Mesenchymal stem cell (in vitro differentiated cells and primary cell): ENCODE data around the gene FOXE3.
"Not testable (repeated sequence)": the region's sequence is repeated elsewhere in the genome, so short reads cannot be mapped to it uniquely, and the experiment has no call there.

Experiments used
- DNase-seq: peaks from one replicate; pipeline ENCODE4 v3.0.0-alpha.2; 2013
- H2AFZ ChIP-seq: one replicate; pipeline ENCODE4 v1.6.1; 2013; ENCODE audit warnings: low read depth, mild to moderate bottlenecking, control low read depth, inconsistent platforms, low read length, moderate library complexity
- H2AK5ac ChIP-seq: 2 replicates; pipeline ENCODE4 v1.6.1; 2013; ENCODE audit warnings: low read length, moderate library complexity, mild to moderate bottlenecking, inconsistent platforms; ENCODE audit not compliant: severe bottlenecking
- H2BK120ac ChIP-seq: one replicate; pipeline ENCODE4 v1.6.1; 2013; ENCODE audit warnings: low read depth, mild to moderate bottlenecking, inconsistent platforms, low read length, moderate library complexity
- H2BK12ac ChIP-seq, 2 experiments: one replicate each; pipeline ENCODE4 v1.6.1; 2013; ENCODE audit warnings: inconsistent platforms in 2 of 2, low read length in 2 of 2, mild to moderate bottlenecking in 2 of 2, moderate library complexity in 2 of 2, control low read depth in 1 of 2
- H2BK15ac ChIP-seq: one replicate; pipeline ENCODE4 v1.6.1; 2013; ENCODE audit warnings: mild to moderate bottlenecking, low read depth, inconsistent platforms; ENCODE audit not compliant: poor library complexity, severe bottlenecking
- H2BK5ac ChIP-seq: 2 replicates; pipeline ENCODE4 v1.6.1; 2013; ENCODE audit warnings: low read depth, mild to moderate bottlenecking, low read length, control low read depth, inconsistent platforms; ENCODE audit not compliant: poor library complexity, severe bottlenecking
- H3K14ac ChIP-seq, 2 experiments: one replicate each; pipeline ENCODE4 v1.6.1; 2013; ENCODE audit warnings: inconsistent platforms in 2 of 2, low read length in 2 of 2, control low read depth in 1 of 2, mild to moderate bottlenecking in 1 of 2, moderate library complexity in 1 of 2
- H3K18ac ChIP-seq, 2 experiments: one replicate each; pipeline ENCODE4 v1.6.1; 2013; ENCODE audit warnings: inconsistent platforms in 2 of 2, low read length in 2 of 2, control low read depth in 1 of 2, low read depth in 1 of 2, mild to moderate bottlenecking in 1 of 2
- H3K23ac ChIP-seq, 2 experiments: one replicate each; pipeline ENCODE4 v1.6.1; 2013; ENCODE audit warnings: inconsistent platforms in 2 of 2, low read length in 2 of 2, mild to moderate bottlenecking in 2 of 2, moderate library complexity in 2 of 2, control low read depth in 1 of 2
- H3K27ac ChIP-seq: 2 replicates; pipeline ENCODE4 v1.5.1; 2013; ENCODE audit warnings: mild to moderate bottlenecking, moderate library complexity, low read length, control low read depth, inconsistent platforms; ENCODE audit not compliant: poor library complexity, severe bottlenecking
- H3K27me3 ChIP-seq, 2 experiments: 2 replicates each; pipeline versions ENCODE4 v1.6.1 to v1.7.0; 2013; ENCODE audit warnings: low read length in 2 of 2, mild to moderate bottlenecking in 2 of 2, moderate library complexity in 2 of 2, control low read depth in 1 of 2, inconsistent platforms in 1 of 2; ENCODE audit not compliant: control insufficient read depth in 1 of 2, insufficient read depth in 1 of 2
- H3K36me3 ChIP-seq, 2 experiments: 2 replicates each; pipeline versions ENCODE4 v1.6.1 to v1.7.0; 2013; ENCODE audit warnings: low read length in 2 of 2, control low read depth in 1 of 2, inconsistent platforms in 1 of 2, low read depth in 1 of 2, mild to moderate bottlenecking in 1 of 2; ENCODE audit not compliant: insufficient read depth in 2 of 2, control insufficient read depth in 1 of 2
- H3K4ac ChIP-seq, 2 experiments: one replicate each; pipeline ENCODE4 v1.6.1; 2013; ENCODE audit warnings: inconsistent platforms in 2 of 2, low read length in 2 of 2, mild to moderate bottlenecking in 2 of 2, moderate library complexity in 2 of 2, control low read depth in 1 of 2, low read depth in 1 of 2
- H3K4me1 ChIP-seq: 2 replicates; pipeline ENCODE4 v1.6.1; 2013; ENCODE audit warnings: low read depth, low read length, control low read depth; ENCODE audit not compliant: control insufficient read depth, insufficient read depth
- H3K4me2 ChIP-seq: 2 replicates; pipeline ENCODE4 v1.6.1; 2013; ENCODE audit warnings: low read length, mild to moderate bottlenecking, inconsistent platforms; ENCODE audit not compliant: poor library complexity, severe bottlenecking
- H3K4me3 ChIP-seq, 2 experiments: 2 replicates each; pipeline versions ENCODE4 v1.5.1 to v1.7.0; 2013; ENCODE audit warnings: low read length in 2 of 2, mild to moderate bottlenecking in 2 of 2, control low read depth in 1 of 2, low read depth in 1 of 2; ENCODE audit not compliant: insufficient read depth in 1 of 2
- H3K79me1 ChIP-seq: replicated peaks from 2 replicates; pipeline ENCODE4 v1.6.1; 2013; ENCODE audit warnings: mild to moderate bottlenecking, control low read depth, low read length, inconsistent platforms; ENCODE audit not compliant: poor library complexity, severe bottlenecking
- H3K9ac ChIP-seq: 2 replicates; pipeline ENCODE4 v1.7.0; 2013; ENCODE audit warnings: mild to moderate bottlenecking, low read length, moderate library complexity
- H3K9me3 ChIP-seq: 2 replicates; pipeline ENCODE4 v1.7.0; 2013; ENCODE audit warnings: mild to moderate bottlenecking, low read length; ENCODE audit not compliant: control insufficient read depth
- H4K8ac ChIP-seq: one replicate; pipeline ENCODE4 v1.6.1; 2013; ENCODE audit warnings: inconsistent platforms, mild to moderate bottlenecking, low read length, moderate library complexity
- H4K91ac ChIP-seq: one replicate; pipeline ENCODE4 v1.6.1; 2013; ENCODE audit warnings: mild to moderate bottlenecking, low read length, inconsistent platforms
- WGBS: methylation state at CpG from one replicate; pipeline ENCODE4 v1.1.7; 2013; ENCODE audit warnings: mixed read lengths; 5-methylcytosine and 5-hydroxymethylcytosine counted together

Gene FOXE3

GRCh38 chr1:47449822-47450552, 33.9 kb downstream of the FOXE3 start:
- H3K9ac ChIP-seq: no peak overlapping the region
- WGBS: 16% methylated on average over 36 of the region's 36 CpGs

DNA sequence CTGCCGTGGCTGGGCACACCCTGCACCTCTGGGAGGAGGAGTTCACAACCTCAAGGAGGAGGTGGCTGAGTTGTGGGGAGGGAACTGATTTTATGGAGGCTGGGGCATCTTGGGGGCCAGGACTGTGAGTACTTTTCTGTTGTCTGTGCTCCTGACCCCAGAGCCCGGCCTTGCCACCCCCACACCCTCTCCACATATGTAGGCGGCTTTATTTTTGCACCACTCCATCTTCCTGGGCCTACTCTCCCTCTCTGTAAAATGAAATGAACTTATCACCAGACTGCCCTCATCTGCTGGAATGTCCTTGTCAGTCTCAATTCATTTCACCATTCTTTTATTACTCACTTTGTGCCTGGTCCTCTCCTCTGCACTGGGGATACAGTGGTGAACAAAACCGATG, 34.5 kb downstream of the FOXE3 start:
- no peak overlapping the region for H2BK120ac ChIP-seq
- H3K4me2 ChIP-seq: no peak overlapping the region
- no peak for DNase-seq
- no peak overlapping the region for H3K9ac ChIP-seq
- WGBS: 48% methylated on average over 4 of the region's 4 CpGs
- no peaks in the 10 kb centered on the region for H3K79me1 ChIP-seq
- H2BK15ac ChIP-seq: no peak overlapping the region
- H3K4me1 ChIP-seq: peaks cover 2% of the 10 kb centered on the region
- no peak overlapping the region for H3K18ac ChIP-seq
- no peak overlapping the region for H4K8ac ChIP-seq
- H3K14ac ChIP-seq: no peak overlapping the region
- no peak overlapping the region for H3K4ac ChIP-seq
- no peak overlapping the region for H3K27ac ChIP-seq
- no peak overlapping the region for H4K91ac ChIP-seq
- H2AFZ ChIP-seq: no peak overlapping the region
- no peak overlapping the region for H2BK5ac ChIP-seq
- H2BK12ac ChIP-seq: no peak overlapping the region
- no peak overlapping the region for H3K4me3 ChIP-seq
- H2AK5ac ChIP-seq: no peak overlapping the region
- H3K36me3 ChIP-seq: no peaks in the 10 kb centered on the region
- H3K27me3 ChIP-seq: peaks cover 76 to 87% of the 10 kb centered on the region in 2 experiments
- H3K9me3 ChIP-seq: no peaks in the 10 kb centered on the region
- no peak overlapping the region for H3K23ac ChIP-seq

More at GRCh38 chr1:47449822-47450552, 33.9 kb downstream of the FOXE3 start:
- Histone ChIP-seq H3K4me2 (no peak overlapping the region), H3K14ac (no peak overlapping the region), H2AFZ (no peak overlapping the region), H3K4ac (no peak overlapping the region), H3K27ac (no peak overlapping the region), H2AK5ac (no peak overlapping the region), H4K8ac (no peak overlapping the region), H2BK5ac (no peak overlapping the region), H3K4me3 (no peak overlapping the region), H3K23ac (no peak overlapping the region), H2BK12ac (no peak overlapping the region), H4K91ac (no peak overlapping the region), H3K27me3 (peaks cover 81 to 90% of the 10 kb centered on the region in 2 experiments), H2BK120ac (no peak overlapping the region), H3K4me1 (peaks cover 4% of the 10 kb centered on the region), H3K9me3 (no peaks in the 10 kb centered on the region), H3K18ac (no peak overlapping the region), H3K36me3 (no peaks in the 10 kb centered on the region), H2BK15ac (no peak overlapping the region), H3K79me1 (no peaks in the 10 kb centered on the region)
- DNase-seq: no peak

DNA sequence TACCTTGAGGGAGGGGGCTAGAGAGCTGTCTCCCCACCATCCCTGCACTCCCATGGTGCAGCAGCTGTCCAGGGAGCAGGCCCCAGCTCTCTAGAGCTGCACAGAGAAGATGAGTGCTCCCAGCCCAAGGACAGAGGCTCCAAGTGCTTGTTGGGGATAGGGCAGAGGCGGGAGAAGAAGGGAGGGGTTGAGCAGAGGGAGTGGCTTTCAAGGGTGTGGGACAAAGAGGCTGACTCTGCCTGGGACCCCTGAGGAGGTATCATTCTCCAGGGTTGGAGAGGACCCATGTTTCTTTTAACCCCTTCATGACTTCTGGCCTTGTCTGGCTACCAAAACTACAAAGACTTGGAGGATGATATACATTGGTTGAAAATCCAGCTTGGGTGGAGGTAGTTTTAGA, 36.3 kb downstream of the FOXE3 start:
- Histone ChIP-seq H3K27me3 (peaks cover 57 to 80% of the 10 kb centered on the region in 2 experiments), H2AK5ac (no peak overlapping the region), H3K79me1 (no peaks in the 10 kb centered on the region), H4K8ac (no peak overlapping the region), H3K18ac (no peak overlapping the region), H2BK12ac (no peak overlapping the region), H3K23ac (peak overlapping the region in 1 of 2 experiments; percentile 84), H3K9me3 (no peaks in the 10 kb centered on the region), H3K14ac (no peak overlapping the region), H3K4me2 (no peak overlapping the region), H3K9ac (no peak overlapping the region), H3K4me1 (peaks cover 2% of the 10 kb centered on the region), H3K4me3 (no peak overlapping the region), H3K27ac (no peak overlapping the region), H2BK120ac (no peak overlapping the region), H3K36me3 (no peaks in the 10 kb centered on the region), H3K4ac (no peak overlapping the region), H2BK15ac (no peak overlapping the region), H2BK5ac (no peak overlapping the region), H4K91ac (no peak overlapping the region), H2AFZ (no peak overlapping the region)
- 0% methylated on average over 1 of the region's 1 CpG for WGBS
- DNase-seq: no peak

DNA sequence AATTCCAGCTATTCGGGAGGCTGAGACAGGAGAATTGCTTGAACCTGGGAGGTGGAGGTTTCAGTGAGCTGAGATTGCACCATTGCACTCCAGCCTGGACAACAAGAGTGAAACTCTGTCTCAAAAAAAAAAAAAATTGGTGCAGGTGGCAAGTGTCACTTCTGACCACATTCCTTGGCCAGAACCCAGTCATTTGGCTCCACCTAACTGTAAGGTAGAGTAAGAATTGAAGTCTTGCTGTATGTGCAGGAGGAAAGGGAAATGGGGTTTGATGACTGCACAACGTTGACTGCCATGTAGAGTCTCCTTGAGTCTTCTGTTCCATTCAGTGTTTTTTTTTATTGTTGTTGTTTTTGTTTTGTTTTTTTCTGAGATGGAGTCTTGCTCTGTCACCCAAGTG, 37.8 kb downstream of the FOXE3 start:
- H3K9ac ChIP-seq, H2AK5ac ChIP-seq, H3K36me3 ChIP-seq, H3K14ac ChIP-seq, H3K18ac ChIP-seq, H2BK15ac ChIP-seq, H3K27ac ChIP-seq, H3K79me1 ChIP-seq, H4K8ac ChIP-seq, H3K23ac ChIP-seq, H2BK120ac ChIP-seq, DNase-seq, H2BK12ac ChIP-seq, H3K4me1 ChIP-seq, H3K9me3 ChIP-seq, H2BK5ac ChIP-seq, H3K4me2 ChIP-seq, H2AFZ ChIP-seq, H4K91ac ChIP-seq, H3K4ac ChIP-seq, H3K4me3 ChIP-seq: not testable (repeated sequence)
- 65% methylated on average over 2 of the region's 2 CpGs for WGBS
- H3K27me3 ChIP-seq: peaks cover 53 to 76% of the 10 kb centered on the region in 2 experiments
